RWPE1 (cell line): ENCODE results near the gene THAP9.
"Not testable (repeated sequence)": the region's sequence is repeated elsewhere in the genome, so short reads cannot be mapped to it uniquely, and the experiment has no call there.

Experiments used
- CTCF ChIA-PET: fragments of 350-600 bp; sonication (Branson Sonifier 250); formaldehyde crosslinking; extraction: SDS; loops from one replicate; lab custom pipeline; 2021; lab: Yijun Ruan, JAX
- POLR2A ChIA-PET: fragments of 400-600 bp; formaldehyde crosslinking; extraction: SDS; loops from one replicate; lab custom pipeline; 2020; ENCODE audit warnings: antibody characterized with exemption; ENCODE audit not compliant: low non-redundant PET; lab: Yijun Ruan, JAX
- DNase-seq: peaks from one replicate; pipeline ENCODE4 v3.0.0; 2012; ENCODE audit warnings: low spot score
- H3K27ac ChIP-seq: fragments of 450-650 bp; 2 replicates; pipeline ENCODE4 v1.5.1; 2017
- TF ChIP-seq, protein P1 (sequence below): fragments of 450-650 bp; conservative IDR thresholded peaks from 2 replicates; pipeline ENCODE4 v1.5.1; 2017; ENCODE audit warnings: low read depth, mild to moderate bottlenecking

THAP9 gene

DNA sequence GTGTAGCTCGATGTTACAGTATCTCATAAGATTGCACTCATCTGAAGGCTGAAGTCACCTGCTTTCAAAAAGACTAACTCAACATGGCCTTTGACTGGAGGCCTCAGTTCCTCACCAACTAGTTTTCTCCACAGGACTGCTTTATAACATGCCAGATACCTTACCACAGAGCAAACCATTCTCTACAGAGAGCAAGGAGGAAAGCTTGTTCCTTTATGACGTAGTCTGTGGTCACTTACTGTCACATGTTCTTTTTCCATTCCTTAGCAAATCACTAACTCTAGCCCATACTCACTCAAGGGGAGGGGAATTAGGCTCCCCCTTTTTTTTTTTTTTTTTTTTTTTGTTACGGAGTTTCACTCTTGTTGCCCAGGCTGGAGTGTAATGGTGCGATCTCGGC, 3.2 kb downstream of the THAP9 start:
- TF ChIP-seq, protein P1, sequence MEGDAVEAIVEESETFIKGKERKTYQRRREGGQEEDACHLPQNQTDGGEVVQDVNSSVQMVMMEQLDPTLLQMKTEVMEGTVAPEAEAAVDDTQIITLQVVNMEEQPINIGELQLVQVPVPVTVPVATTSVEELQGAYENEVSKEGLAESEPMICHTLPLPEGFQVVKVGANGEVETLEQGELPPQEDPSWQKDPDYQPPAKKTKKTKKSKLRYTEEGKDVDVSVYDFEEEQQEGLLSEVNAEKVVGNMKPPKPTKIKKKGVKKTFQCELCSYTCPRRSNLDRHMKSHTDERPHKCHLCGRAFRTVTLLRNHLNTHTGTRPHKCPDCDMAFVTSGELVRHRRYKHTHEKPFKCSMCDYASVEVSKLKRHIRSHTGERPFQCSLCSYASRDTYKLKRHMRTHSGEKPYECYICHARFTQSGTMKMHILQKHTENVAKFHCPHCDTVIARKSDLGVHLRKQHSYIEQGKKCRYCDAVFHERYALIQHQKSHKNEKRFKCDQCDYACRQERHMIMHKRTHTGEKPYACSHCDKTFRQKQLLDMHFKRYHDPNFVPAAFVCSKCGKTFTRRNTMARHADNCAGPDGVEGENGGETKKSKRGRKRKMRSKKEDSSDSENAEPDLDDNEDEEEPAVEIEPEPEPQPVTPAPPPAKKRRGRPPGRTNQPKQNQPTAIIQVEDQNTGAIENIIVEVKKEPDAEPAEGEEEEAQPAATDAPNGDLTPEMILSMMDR, result no peak
- no peak overlapping the region for H3K27ac ChIP-seq
- ChIA-PET CTCF (interaction anchor here (0.7 kb wide), 1 partner anchor 146 kb away, joined by 3 read pairs; no protein-coding TSS in a partner anchor), POLR2A (interaction anchor here (0.7 kb wide), 1 partner anchor 132 kb away, joined by 5 read pairs; no protein-coding TSS in a partner anchor)
- no peak for DNase-seq

DNA sequence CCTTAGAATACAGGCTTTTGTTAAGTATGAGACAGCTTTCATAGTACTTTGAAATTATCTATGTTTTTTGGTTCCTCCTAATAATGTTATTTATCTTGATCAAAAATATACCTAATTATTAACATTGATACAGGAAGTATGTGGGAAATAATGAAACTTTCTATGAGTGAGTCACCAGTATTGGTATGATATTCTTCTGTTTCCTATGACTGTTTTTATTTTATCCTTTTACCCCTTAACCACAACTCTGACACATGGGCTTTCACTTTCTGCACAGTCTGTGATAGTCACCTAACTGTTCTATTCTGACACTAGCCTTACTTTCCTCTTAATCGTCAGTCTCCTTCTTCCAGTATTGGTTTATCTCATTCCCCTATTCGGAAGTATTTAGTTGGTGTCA, 4.7 kb downstream of the THAP9 start:
- ChIA-PET CTCF (interaction anchor here (0.7 kb wide), 1 partner anchor 40 kb away, joined by 5 read pairs; no protein-coding TSS in a partner anchor), POLR2A (no interaction called here)
- TF ChIP-seq, protein P1, result no peak
- no peak for DNase-seq
- no peak overlapping the region for H3K27ac ChIP-seq

DNA sequence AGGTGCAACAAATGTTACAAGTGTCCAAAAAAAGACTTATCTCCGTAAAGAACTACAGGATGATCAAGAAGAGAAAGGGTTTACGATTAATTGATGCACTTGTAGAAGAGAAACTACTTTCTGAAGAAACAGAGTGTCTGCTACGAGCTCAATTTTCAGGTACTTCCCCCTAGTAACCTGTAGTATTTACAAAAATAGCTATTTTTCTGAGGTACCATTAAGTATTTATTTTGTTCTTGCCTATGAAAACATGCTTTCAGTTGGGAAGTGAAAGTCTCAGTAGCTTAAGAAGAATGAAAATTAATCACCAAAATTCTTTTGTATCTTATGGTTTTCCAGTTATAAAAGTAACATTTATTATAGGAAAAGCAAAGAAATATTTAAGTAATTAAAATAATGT, 5.9 kb downstream of the THAP9 start:
- no peak for DNase-seq
- ChIA-PET POLR2A (no interaction called here), CTCF (interaction anchor here (0.6 kb wide), 1 partner anchor 69 kb away, joined by 3 read pairs; no protein-coding TSS in a partner anchor)
- H3K27ac ChIP-seq, result no peak overlapping the region
- TF ChIP-seq, protein P1, result no peak

DNA sequence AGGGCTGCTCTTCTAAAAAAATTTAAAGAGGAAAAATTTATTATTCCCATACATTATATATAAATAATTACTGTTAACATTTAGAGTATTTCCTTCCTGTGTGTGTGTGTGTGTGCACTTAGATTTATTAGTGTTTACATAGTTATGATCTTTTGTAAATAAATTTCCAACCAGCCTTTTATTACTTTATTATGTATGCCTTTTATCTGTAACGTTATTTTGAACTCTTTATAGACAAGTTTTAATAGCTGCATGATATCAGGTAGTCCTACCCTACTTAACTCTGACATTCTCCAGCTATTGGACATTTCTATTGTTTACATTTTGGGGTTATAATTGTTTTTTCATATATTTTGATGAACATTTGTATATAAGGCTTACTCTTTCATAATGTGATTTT, 8.8 kb downstream of the THAP9 start:
- DNase-seq, result no peak
- ChIA-PET CTCF (no interaction called here), POLR2A (no interaction called here)
- TF ChIP-seq, protein P1, result no peak
- H3K27ac ChIP-seq, result no peak overlapping the region

DNA sequence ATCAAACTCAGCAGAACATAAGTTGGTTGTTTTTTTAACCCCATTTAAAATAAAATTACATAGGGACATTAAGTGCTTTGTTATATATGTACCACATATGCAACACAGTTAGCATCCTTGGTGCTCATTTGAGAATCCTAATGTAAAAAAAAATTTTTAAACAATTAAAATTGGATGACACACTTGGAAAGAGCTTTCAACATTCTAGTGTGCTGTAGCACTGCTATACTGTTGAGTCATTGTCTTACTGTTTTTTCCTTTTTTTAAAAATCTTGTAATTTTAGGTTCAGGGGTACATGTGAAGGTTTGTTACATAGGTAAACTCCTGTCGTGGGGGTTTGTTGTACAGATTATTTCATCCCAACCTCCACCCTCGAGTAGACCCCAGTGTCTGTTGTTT, 12.8 kb downstream of the THAP9 start:
- no peak overlapping the region for H3K27ac ChIP-seq
- no peak for DNase-seq
- POLR2A ChIA-PET, result no interaction called here
- TF ChIP-seq, protein P1, result no peak
- CTCF ChIA-PET, result interaction anchor here (0.6 kb wide), 1 partner anchor 79 kb away, joined by 5 read pairs; no protein-coding TSS in a partner anchor

DNA sequence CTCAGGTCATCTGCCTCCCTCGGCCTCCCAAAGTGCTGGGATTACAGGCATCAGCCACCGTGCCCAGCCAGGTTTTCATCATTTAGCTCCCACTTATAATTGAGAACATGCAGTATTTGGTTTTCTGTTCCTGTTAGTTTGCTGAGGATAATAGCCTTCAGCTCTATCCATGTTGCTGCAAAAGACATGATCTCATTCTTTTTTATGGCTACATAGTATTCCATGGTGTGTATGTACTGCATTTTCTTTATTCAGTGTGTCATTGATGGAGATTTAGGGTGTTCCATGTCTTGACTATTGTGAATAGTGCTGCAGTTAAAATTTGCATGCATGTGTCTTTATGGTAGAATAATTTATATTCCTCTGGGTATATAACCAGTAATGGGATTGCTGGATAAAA, 13.4 kb downstream of the THAP9 start:
- POLR2A ChIA-PET, DNase-seq, H3K27ac ChIP-seq: not testable (repeated sequence)
- CTCF ChIA-PET, result interaction anchor here (0.6 kb wide), 2 partner anchors 45 to 156 kb away, joined by 3 to 6 read pairs; no protein-coding TSS in a partner anchor

DNA sequence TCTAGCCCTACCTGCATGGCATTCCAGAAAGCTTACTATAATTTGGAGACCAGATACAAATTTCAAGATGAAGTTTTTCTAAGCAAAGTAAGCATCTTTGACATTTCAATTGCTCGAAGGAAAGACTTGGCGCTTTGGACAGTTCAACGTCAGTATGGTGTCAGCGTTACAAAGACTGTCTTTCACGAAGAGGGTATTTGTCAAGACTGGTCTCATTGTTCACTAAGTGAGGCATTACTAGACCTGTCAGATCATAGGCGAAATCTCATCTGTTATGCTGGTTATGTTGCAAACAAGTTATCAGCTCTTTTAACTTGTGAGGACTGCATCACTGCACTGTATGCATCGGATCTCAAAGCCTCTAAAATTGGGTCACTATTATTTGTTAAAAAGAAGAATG, 17.6 kb downstream of the THAP9 start:
- ChIA-PET CTCF (no interaction called here), POLR2A (no interaction called here)
- DNase-seq, result no peak
- no peak overlapping the region for H3K27ac ChIP-seq
- TF ChIP-seq, protein P1, result no peak
